Testis (tissue), 5 donors: ENCODE data around the gene RNF135. TPM values are rescaled to one million over a fixed set of nuclear protein-coding genes. Genes with fewer than 3 reads are reported as not detected.
A peak's percentile ranks its signal among the peaks of the same experiment; 100 is the strongest.

Source experiments
- DNase-seq: peaks from one replicate; pipeline ENCODE4 v3.0.0-alpha.2; 2019
- H3K27ac ChIP-seq, 2 donors: fragments of 200-600 bp; sonication (generic); one replicate each; pipeline ENCODE4 v1.5.1; 2019
- H3K27me3 ChIP-seq: fragments of 200-600 bp; sonication (generic); one replicate; pipeline ENCODE4 v1.5.1; 2019
- H3K36me3 ChIP-seq: fragments of 200-600 bp; sonication (generic); one replicate; pipeline ENCODE4 v1.5.1; 2017; ENCODE audit warnings: low read depth; ENCODE audit errors: missing control alignments
- H3K4me1 ChIP-seq: fragments of 200-600 bp; sonication (generic); one replicate; pipeline ENCODE4 v1.5.1; 2019
- H3K4me3 ChIP-seq, 2 donors: fragments of 200-600 bp; sonication (generic); one replicate each; pipeline ENCODE4 v1.5.1; 2017 to 2019
- H3K9me3 ChIP-seq: fragments of 200-600 bp; sonication (generic); one replicate; pipeline ENCODE4 v1.5.1; 2017
- CTCF ChIP-seq, 3 experiments: fragments of 450-650 bp in 2 of 3; fragments of 200-600 bp in 1 of 3; sonication (generic) in 1 of 3; IDR thresholded peaks; one replicate each; pipeline ENCODE4 v1.5.1; 2016 to 2019; ENCODE audit warnings: antibody characterized with exemption in 3 of 3, mild to moderate bottlenecking in 2 of 3, moderate library complexity in 1 of 3
- POLR2A ChIP-seq: fragments of 450-650 bp; IDR thresholded peaks from one replicate; pipeline ENCODE4 v1.6.1; 2017; ENCODE audit warnings: antibody characterized with exemption, mild to moderate bottlenecking, moderate library complexity
- WGBS, 2 donors: methylation state at CpG; one replicate each; pipeline ENCODE4 v1.1.5; 2018; 5-methylcytosine and 5-hydroxymethylcytosine counted together
- intact Hi-C: fragments of 100-400 bp; cut with DNase I; formaldehyde crosslinking; loops from one replicate; pipeline ENCODE4 v1.15.1; 2023; ENCODE audit warnings: low total_unique reads
- long read RNA-seq, 2 donors: transcript quantifications; one replicate each; lab custom pipeline, GENCODE V29; 2026
- polyA plus RNA-seq: library from polyadenylated mRNA; stranded (reverse); fragments of 350-450 nt; fragmentation: Illumina TruSeq; extraction: RNeasy Lipid Tissue Mini Kit (QIAGEN cat#74804); gene quantifications from one replicate; pipeline ENCODE4 v1.2.3, GENCODE V29; 2014; ENCODE audit warnings: low read depth, low replicate concordance; ENCODE audit not compliant: insufficient read depth
- total RNA-seq, 2 donors: library from RNA; depleted of rRNA; stranded (reverse); fragments of >200 nt; gene quantifications; one replicate each; pipeline ENCODE4 v1.2.3, GENCODE V29; 2016

RNF135 gene
- 10 to 100 TPM; 20.6 to 24.2 TPM for total RNA-seq
- 12.9 TPM for polyA plus RNA-seq
- long read RNA-seq, donor 1, partial matches to known transcripts = 0 of 3 reads
- long read RNA-seq, donor 1, other reads (novel, unspliced or antisense) = 0 of 3 reads
- long read RNA-seq, donor 2, partial matches to known transcripts = 0 of 4 reads
- long read RNA-seq, donor 2, other reads (novel, unspliced or antisense) = 0 of 4 reads

- peak; percentile 90 for DNase-seq
- no peaks in the 10 kb centered on the region for H3K27me3 ChIP-seq
- intact Hi-C loops = no loop called here
- 0% methylated on average over 29 to 51 of the region's 66 CpGs for WGBS, 2 donors
- TF ChIP-seq POLR2A (peak; percentile 6), CTCF (IDR thresholded peaks at IDR 0.05) (peak; percentile 18 to 36 (median 30))
- H3K36me3 ChIP-seq = no peaks in the 10 kb centered on the region
- H3K4me1 ChIP-seq = peaks cover 4% of the 10 kb centered on the region
- peak within 1 kb of the TSS; percentile 87 to 94 for H3K27ac ChIP-seq
- no peaks in the 10 kb centered on the region for H3K9me3 ChIP-seq
- H3K4me3 ChIP-seq = peak within 1 kb of the TSS; percentile 77 to 79
Measured at GRCh38 chr17:30970831-30971567, at the start of gene RNF135. Gene RNF135, plus strand, starts transcription at chr17:30971039. Its CDS starts 35 bp downstream, at chr17:30971074.

GRCh38 chr17:30921544-30922196 lies 49.2 kb upstream of the RNF135 start, which contains the start of gene ADAP2:
Gene ADAP2, plus strand, starts transcription at chr17:30921945. Its CDS starts 70 bp downstream, at chr17:30922015.
- Histone ChIP-seq H3K9me3 (no peaks in the 10 kb centered on the region), H3K36me3 (no peaks in the 10 kb centered on the region), H3K27me3 (no peaks in the 10 kb centered on the region), H3K4me3 (peak within 1 kb of the TSS; percentile 49 to 55), H3K27ac (peak within 1 kb of the TSS in 1 of 2 donors; percentile 19), H3K4me1 (peaks cover 6% of the 10 kb centered on the region)
- peak; percentile 46 for DNase-seq
- WGBS, 2 donors = 3 to 7% methylated on average over 6 to 50 of the region's 60 CpGs
- intact Hi-C loops = no loop called here
- TF ChIP-seq CTCF (IDR thresholded peaks at IDR 0.05) = no peak
- TF ChIP-seq POLR2A = no peak

- Histone ChIP-seq H3K4me1 (peaks cover 6% of the 10 kb centered on the region), H3K9me3 (no peaks in the 10 kb centered on the region), H3K27me3 (no peaks in the 10 kb centered on the region), H3K36me3 (no peaks in the 10 kb centered on the region), H3K27ac (peak overlapping the region in 1 of 2 donors; percentile 19), H3K4me3 (peak overlapping the region; percentile 49 to 55)
- no peak for TF ChIP-seq POLR2A
- intact Hi-C loops = no loop called here
- WGBS, 2 donors = 0 to 4% methylated on average over 2 to 51 of the region's 66 CpGs
- DNase-seq = no peak
Measured at GRCh38 chr17:30922235-30923030, 48.4 kb upstream of the RNF135 start.

- Histone ChIP-seq H3K27ac (no peak overlapping the region), H3K27me3 (no peaks in the 10 kb centered on the region), H3K36me3 (no peaks in the 10 kb centered on the region), H3K4me1 (peaks cover 6% of the 10 kb centered on the region), H3K4me3 (no peak overlapping the region), H3K9me3 (no peaks in the 10 kb centered on the region)
- TF ChIP-seq CTCF (IDR thresholded peaks at IDR 0.05) = no peak
- TF ChIP-seq POLR2A = no peak
- no peak for DNase-seq
- intact Hi-C loops = no loop called here
- WGBS, 2 donors = 41 to 77% methylated on average over 2 of the region's 2 CpGs
Measured at GRCh38 chr17:30924341-30924740, 46.5 kb upstream of the RNF135 start.
